Stomach smooth muscle (tissue), 2 donors: Measurements from ENCODE around the gene SELPLG.
"Not testable (repeated sequence)": the region's sequence is repeated elsewhere in the genome, so short reads cannot be mapped to it uniquely, and the experiment has no call there.

Experiments
- H3K27ac ChIP-seq: one replicate; pipeline ENCODE4 v1.7.0; 2013; ENCODE audit warnings: mild to moderate bottlenecking, low read length, inconsistent platforms
- H3K27me3 ChIP-seq, 2 donors: one replicate each; pipeline ENCODE4 v1.7.0; 2013; ENCODE audit warnings: low read length in 2 of 2; ENCODE audit not compliant: insufficient read depth in 2 of 2, control insufficient read depth in 1 of 2
- H3K36me3 ChIP-seq, 2 donors: one replicate each; pipeline ENCODE4 v1.7.0; 2013; ENCODE audit warnings: low read length in 2 of 2; ENCODE audit not compliant: control insufficient read depth in 2 of 2, insufficient read depth in 2 of 2
- H3K4me1 ChIP-seq: one replicate; pipeline ENCODE4 v1.7.0; 2013; ENCODE audit warnings: low read length; ENCODE audit not compliant: control insufficient read depth, insufficient read depth
- H3K4me3 ChIP-seq, 2 donors: one replicate each; pipeline ENCODE4 v1.7.0; 2013; ENCODE audit warnings: low read length in 2 of 2
- H3K9ac ChIP-seq, 2 donors: one replicate each; pipeline ENCODE4 v1.7.0; 2013; ENCODE audit warnings: low read length in 2 of 2, mild to moderate bottlenecking in 1 of 2
- H3K9me3 ChIP-seq, 2 donors: one replicate each; pipeline ENCODE4 v1.7.0; 2013; ENCODE audit warnings: low read length in 2 of 2; ENCODE audit not compliant: control insufficient read depth in 2 of 2
- donor health status: healthy.
- donor health status: Pancreatic carcinoma.

SELPLG gene

DNA sequence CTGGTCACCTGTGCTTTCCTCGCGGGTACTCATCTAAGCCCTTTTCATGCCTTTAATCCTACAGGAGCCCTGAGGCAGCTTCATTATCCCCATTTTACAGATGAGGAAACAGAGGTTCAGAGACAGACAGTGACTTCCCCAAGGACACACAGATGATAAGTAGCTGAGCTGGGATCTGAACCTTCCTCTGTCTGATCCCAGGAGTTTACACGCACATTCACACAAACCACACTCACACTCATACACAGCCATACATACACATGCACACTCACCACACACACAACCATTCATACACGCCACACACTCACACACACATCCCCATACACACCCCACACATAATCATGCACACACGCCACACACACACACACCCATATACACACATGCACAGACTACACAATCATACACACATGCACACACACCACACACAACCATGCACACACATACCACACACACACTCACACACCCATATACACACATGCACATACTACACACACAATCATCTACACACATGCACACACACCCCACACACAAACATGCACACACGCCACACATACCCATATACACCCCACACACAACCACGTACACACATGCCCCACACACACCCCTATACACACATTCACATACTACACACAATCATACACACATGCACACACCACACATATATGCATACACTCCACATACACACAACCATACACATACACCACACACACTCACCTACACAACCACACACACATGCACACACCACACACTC lies 38.6 kb downstream of the SELPLG start:
- H3K36me3 ChIP-seq, result no peaks in the 10 kb centered on the region
- H3K9me3 ChIP-seq, result no peaks in the 10 kb centered on the region
- no peak overlapping the region for H3K9ac ChIP-seq
- peaks cover 3% of the 10 kb centered on the region for H3K4me1 ChIP-seq
- peaks cover 0 to 9% of the 10 kb centered on the region in 2 donors for H3K27me3 ChIP-seq
- H3K4me3 ChIP-seq, result no peak overlapping the region
- no peak overlapping the region for H3K27ac ChIP-seq

DNA sequence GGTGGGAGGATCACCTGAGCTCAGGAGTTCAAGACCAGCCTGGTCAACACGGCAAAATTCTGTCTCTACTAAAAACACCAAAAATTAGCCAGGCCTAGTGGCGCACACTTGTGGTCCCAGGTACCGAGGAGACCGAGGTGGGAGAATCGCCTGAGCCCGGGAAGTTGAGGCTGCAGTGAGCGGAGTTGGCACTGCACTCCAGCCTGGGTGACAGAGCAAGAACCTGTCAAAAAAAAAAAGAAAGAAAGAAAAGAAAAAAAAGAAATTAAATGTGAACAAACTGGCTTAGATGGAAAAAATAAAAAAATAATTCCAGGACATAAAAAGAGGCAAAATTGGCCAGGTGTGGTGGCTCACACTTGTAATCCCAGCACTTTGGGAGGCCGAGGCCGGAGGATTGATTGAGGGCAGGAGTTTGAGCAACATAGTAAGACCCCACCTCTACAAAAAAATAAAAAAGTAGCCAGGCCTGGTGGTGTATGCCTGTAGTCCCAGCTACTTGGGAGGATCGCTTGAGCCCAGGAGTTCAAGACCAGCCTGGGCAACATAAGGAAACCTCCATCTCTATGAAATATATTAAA lies 39.3 kb downstream of the SELPLG start:
- peaks cover 3 to 9% of the 10 kb centered on the region in 2 donors for H3K27me3 ChIP-seq
- no peaks in the 10 kb centered on the region for H3K9me3 ChIP-seq
- H3K27ac ChIP-seq, result no peak overlapping the region
- H3K4me3 ChIP-seq, result no peak overlapping the region
- H3K9ac ChIP-seq, result no peak overlapping the region
- H3K36me3 ChIP-seq, result no peaks in the 10 kb centered on the region
- peaks cover 4% of the 10 kb centered on the region for H3K4me1 ChIP-seq

DNA sequence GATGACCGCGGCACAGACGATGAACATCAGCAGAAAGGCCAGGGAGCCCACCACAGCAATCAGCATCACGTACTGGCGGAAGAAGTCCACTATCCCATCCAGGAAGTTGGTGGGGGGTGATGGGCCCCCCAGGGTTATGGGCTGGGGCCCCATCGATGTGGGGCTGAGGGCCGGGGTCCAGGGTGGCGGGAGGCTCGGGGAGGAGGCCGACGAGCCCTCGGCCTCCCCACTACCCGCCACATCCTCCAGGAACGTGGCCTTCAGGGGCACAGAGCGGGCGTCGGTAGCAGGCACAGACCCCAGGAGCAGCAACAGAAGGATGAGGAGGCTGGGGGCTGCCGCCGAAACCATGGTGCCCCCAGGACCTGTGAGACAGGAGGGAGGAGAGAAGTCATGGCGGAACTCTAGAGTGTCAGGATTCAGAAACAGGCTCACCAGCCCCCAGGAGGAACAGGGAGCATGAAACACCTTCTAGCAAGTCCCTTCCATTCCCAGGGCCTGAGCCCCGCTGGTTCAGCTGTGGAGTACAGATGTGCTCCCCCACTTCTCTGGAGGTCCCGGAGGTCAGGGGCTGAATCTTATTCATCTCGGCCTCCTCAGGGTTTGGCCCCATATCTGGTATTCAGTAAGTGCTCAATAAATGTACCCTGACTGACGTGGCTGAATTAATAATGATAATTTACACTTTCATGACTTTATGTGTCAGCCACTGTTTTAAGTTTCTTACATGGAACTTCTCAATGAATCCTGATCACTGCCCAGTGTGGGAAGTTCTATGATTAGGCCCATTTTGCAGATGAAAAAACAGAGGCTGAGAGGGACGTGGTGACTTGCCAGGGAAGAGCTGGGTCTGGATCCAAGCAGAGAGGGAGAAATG lies 41.4 kb downstream of the SELPLG start:
- Histone ChIP-seq H3K9ac (no peak overlapping the region), H3K36me3 (no peaks in the 10 kb centered on the region), H3K4me3 (no peak overlapping the region), H3K4me1 (peaks cover 9% of the 10 kb centered on the region), H3K27ac (no peak overlapping the region), H3K9me3 (no peaks in the 10 kb centered on the region), H3K27me3 (peaks cover 8 to 9% of the 10 kb centered on the region in 2 donors)

GRCh38 chr12:108591267-108591980 lies 42.3 kb downstream of the SELPLG start:
- Histone ChIP-seq H3K4me3 (no peak overlapping the region), H3K27ac (no peak overlapping the region), H3K4me1 (peaks cover 9% of the 10 kb centered on the region), H3K9ac (no peak overlapping the region), H3K9me3 (no peaks in the 10 kb centered on the region), H3K27me3 (peaks cover 4 to 8% of the 10 kb centered on the region in 2 donors), H3K36me3 (no peaks in the 10 kb centered on the region)

DNA sequence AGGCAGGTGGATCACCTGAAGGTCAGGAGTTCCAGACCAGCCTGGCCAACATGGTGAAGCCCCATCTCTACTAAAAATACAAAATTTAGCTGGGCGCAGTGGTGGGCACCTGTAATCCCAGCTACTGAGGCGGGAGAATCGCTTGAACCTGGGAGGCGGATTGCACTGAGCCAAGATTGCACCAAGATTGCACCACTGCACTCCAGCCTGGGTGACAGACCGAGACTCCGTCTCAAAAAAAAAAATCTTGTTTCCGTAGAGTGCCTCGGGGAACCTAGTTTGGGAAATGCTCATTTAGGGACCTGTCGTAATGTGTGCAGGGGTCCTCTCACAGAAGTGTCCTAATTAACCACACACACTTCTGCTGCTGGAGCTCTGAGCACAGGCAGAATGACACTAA lies 43.2 kb downstream of the SELPLG start:
- not testable (repeated sequence) for H3K9ac ChIP-seq, H3K4me3 ChIP-seq, H3K9me3 ChIP-seq, H3K36me3 ChIP-seq, H3K27me3 ChIP-seq, H3K4me1 ChIP-seq, H3K27ac ChIP-seq

GRCh38 chr12:108589840-108590229 lies 43.9 kb downstream of the SELPLG start:
- H3K27ac ChIP-seq, result no peak overlapping the region
- H3K4me3 ChIP-seq, result no peak overlapping the region
- H3K9me3 ChIP-seq, result no peaks in the 10 kb centered on the region
- peaks cover 5% of the 10 kb centered on the region for H3K4me1 ChIP-seq
- H3K27me3 ChIP-seq, result peaks cover 0 to 8% of the 10 kb centered on the region in 2 donors
- no peak overlapping the region for H3K9ac ChIP-seq
- no peaks in the 10 kb centered on the region for H3K36me3 ChIP-seq

DNA sequence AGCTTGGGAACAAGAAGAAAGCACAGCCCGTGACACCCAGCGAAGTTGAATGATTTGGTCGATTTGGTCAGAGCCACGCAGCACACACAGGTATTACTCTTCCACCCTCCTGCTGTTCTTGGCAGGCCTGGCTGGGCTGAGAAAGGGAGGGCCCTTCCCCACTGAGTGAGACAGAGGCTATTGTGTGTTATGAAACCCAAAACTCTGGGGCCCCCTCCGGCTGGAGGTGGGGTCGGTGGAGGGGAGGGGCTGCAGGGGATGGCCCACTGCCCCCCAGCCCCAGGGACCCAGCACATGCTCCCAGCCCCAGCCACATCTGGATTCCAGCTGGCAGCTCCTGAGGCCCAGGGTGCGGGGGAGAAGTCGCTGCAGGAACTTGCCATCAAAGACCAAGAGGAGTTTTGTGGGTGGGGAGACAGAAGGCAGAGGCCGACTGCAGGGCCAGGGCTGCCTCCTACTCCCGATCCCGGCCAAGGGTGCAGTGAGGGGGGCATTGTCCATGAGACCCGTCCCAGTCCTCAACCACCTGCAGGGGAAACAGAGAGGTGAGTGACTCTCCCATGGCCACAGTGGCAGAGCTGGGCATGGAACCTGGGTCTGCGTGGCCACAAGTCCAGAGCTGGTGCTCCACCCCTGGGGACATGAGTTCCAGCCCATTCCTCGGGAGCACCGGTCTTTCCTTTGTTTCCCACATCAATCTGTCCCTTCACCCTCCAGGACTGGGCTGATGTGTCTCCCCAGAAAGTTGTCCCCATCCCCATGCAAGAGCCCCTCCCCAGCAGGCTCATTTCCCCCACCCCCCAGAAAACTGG lies 44.5 kb downstream of the SELPLG start:
- no peak overlapping the region for H3K4me3 ChIP-seq
- peaks cover 5% of the 10 kb centered on the region for H3K4me1 ChIP-seq
- peaks cover 0 to 8% of the 10 kb centered on the region in 2 donors for H3K27me3 ChIP-seq
- H3K27ac ChIP-seq, result no peak overlapping the region
- H3K9ac ChIP-seq, result no peak overlapping the region
- no peaks in the 10 kb centered on the region for H3K36me3 ChIP-seq
- no peaks in the 10 kb centered on the region for H3K9me3 ChIP-seq

GRCh38 chr12:108587826-108588225 lies 45.9 kb downstream of the SELPLG start:
- Histone ChIP-seq H3K9ac (no peak overlapping the region), H3K27me3 (peaks cover 2 to 8% of the 10 kb centered on the region in 2 donors), H3K4me3 (no peak overlapping the region), H3K36me3 (no peaks in the 10 kb centered on the region), H3K4me1 (peaks cover 5% of the 10 kb centered on the region), H3K9me3 (no peaks in the 10 kb centered on the region), H3K27ac (no peak overlapping the region)

GRCh38 chr12:108586306-108586705 lies 47.4 kb downstream of the SELPLG start:
- Histone ChIP-seq H3K27me3 (peaks cover 5 to 8% of the 10 kb centered on the region in 2 donors), H3K9ac (no peak overlapping the region), H3K27ac (no peak overlapping the region), H3K36me3 (no peaks in the 10 kb centered on the region), H3K4me1 (peaks cover 5% of the 10 kb centered on the region), H3K4me3 (no peak overlapping the region), H3K9me3 (no peaks in the 10 kb centered on the region)

GRCh38 chr12:108585864-108586263 lies 47.8 kb downstream of the SELPLG start:
- H3K9ac ChIP-seq, result no peak overlapping the region
- no peaks in the 10 kb centered on the region for H3K9me3 ChIP-seq
- H3K4me1 ChIP-seq, result peaks cover 5% of the 10 kb centered on the region
- no peaks in the 10 kb centered on the region for H3K36me3 ChIP-seq
- no peak overlapping the region for H3K27ac ChIP-seq
- H3K27me3 ChIP-seq, result peaks cover 5 to 8% of the 10 kb centered on the region in 2 donors
- H3K4me3 ChIP-seq, result no peak overlapping the region
